ENCODE results near the gene PLEKHG5. TPM values are rescaled to one million over a fixed set of nuclear protein-coding genes. Genes with fewer than 3 reads are reported as not detected.

Gene PLEKHG5
- total RNA-seq, 2 donors from 2014 or later = 2.8 to 3.9 TPM

GRCh38 chr1:6490181-6491080 lies 1.0 kb downstream of the PLEKHG5 start:
- peak; percentile 75 for DNase-seq (ENCODE audit: low spot score in 2 of 2)
- no peaks in the 10 kb centered on the region for H3K36me3 Mint-ChIP-seq
- H3K9me3 Mint-ChIP-seq = no peaks in the 10 kb centered on the region
- ATAC-seq = peak; percentile 70 to 72
- H3K27ac Mint-ChIP-seq = peak overlapping the region; percentile 63 to 93

- H3K9me3 Mint-ChIP-seq = no peaks in the 10 kb centered on the region
- peak overlapping the region; percentile 63 to 81 for H3K27ac Mint-ChIP-seq
- peak; percentile 73 to 80 for ATAC-seq
- H3K36me3 Mint-ChIP-seq = no peaks in the 10 kb centered on the region
- peak; percentile 83 to 91 for DNase-seq (ENCODE audit: low spot score in 2 of 2)
Measured at GRCh38 chr1:6489799-6490180, 1.7 kb downstream of the PLEKHG5 start.

GRCh38 chr1:6489383-6489765 lies 2.1 kb downstream of the PLEKHG5 start:
- Mint-ChIP-seq H3K36me3 (no peaks in the 10 kb centered on the region), H3K27ac (no peak overlapping the region), H3K9me3 (no peaks in the 10 kb centered on the region)
- no peak for DNase-seq (ENCODE audit: low spot score in 2 of 2)
- ATAC-seq = no peak

- DNase-seq (ENCODE audit: low spot score in 2 of 2) (no peak), ATAC-seq (no peak)
- H3K36me3 Mint-ChIP-seq = no peaks in the 10 kb centered on the region
- no peak overlapping the region for H3K27ac Mint-ChIP-seq
- no peaks in the 10 kb centered on the region for H3K9me3 Mint-ChIP-seq
Measured at GRCh38 chr1:6488602-6489382, 2.7 kb downstream of the PLEKHG5 start.

GRCh38 chr1:6487804-6488484 lies 3.5 kb downstream of the PLEKHG5 start:
- Mint-ChIP-seq H3K36me3 (no peaks in the 10 kb centered on the region), H3K9me3 (no peaks in the 10 kb centered on the region), H3K27ac (no peak overlapping the region)
- ATAC-seq (no peak), DNase-seq (ENCODE audit: low spot score in 2 of 2) (no peak)

- no peaks in the 10 kb centered on the region for H3K9me3 Mint-ChIP-seq
- H3K36me3 Mint-ChIP-seq = no peaks in the 10 kb centered on the region
- H3K27ac Mint-ChIP-seq = no peak overlapping the region
- ATAC-seq = peak; percentile 61 to 75
- DNase-seq (ENCODE audit: low spot score in 2 of 2) = peak; percentile 76 to 92
Measured at GRCh38 chr1:6486433-6487011, 4.9 kb downstream of the PLEKHG5 start.

- H3K27ac Mint-ChIP-seq = no peak overlapping the region
- no peak for ATAC-seq
Measured at GRCh38 chr1:6485168-6486101, 6.0 kb downstream of the PLEKHG5 start.

GRCh38 chr1:6484826-6485167 lies 6.7 kb downstream of the PLEKHG5 start:
- H3K27ac Mint-ChIP-seq = no peak overlapping the region
- H3K9me3 Mint-ChIP-seq = no peaks in the 10 kb centered on the region
- no peak for ATAC-seq

More at GRCh38 chr1:6485168-6486101, 6.0 kb downstream of the PLEKHG5 start:
- Mint-ChIP-seq H3K9me3 (no peaks in the 10 kb centered on the region), H3K36me3 (no peaks in the 10 kb centered on the region)
- DNase-seq (ENCODE audit: low spot score in 2 of 2) = no peak

GRCh38 chr1:6483761-6484117 lies 7.7 kb downstream of the PLEKHG5 start:
- Mint-ChIP-seq H3K36me3 (no peaks in the 10 kb centered on the region), H3K9me3 (no peaks in the 10 kb centered on the region), H3K27ac (no peak overlapping the region)
- DNase-seq (ENCODE audit: low spot score in 2 of 2) (no peak), ATAC-seq (no peak)

More at GRCh38 chr1:6484826-6485167, 6.7 kb downstream of the PLEKHG5 start:
- DNase-seq (ENCODE audit: low spot score in 2 of 2) = no peak
- no peaks in the 10 kb centered on the region for H3K36me3 Mint-ChIP-seq

GRCh38 chr1:6483017-6483760 lies 8.3 kb downstream of the PLEKHG5 start:
- ATAC-seq (no peak), DNase-seq (ENCODE audit: low spot score in 2 of 2) (no peak)
- H3K27ac Mint-ChIP-seq = no peak overlapping the region
- H3K36me3 Mint-ChIP-seq = no peaks in the 10 kb centered on the region
- H3K9me3 Mint-ChIP-seq = no peaks in the 10 kb centered on the region

GRCh38 chr1:6481820-6482219 lies 9.6 kb downstream of the PLEKHG5 start:
- Mint-ChIP-seq H3K36me3 (no peaks in the 10 kb centered on the region), H3K9me3 (no peaks in the 10 kb centered on the region), H3K27ac (peak overlapping the region in 1 of 2 donors; percentile 75)
- no peak for ATAC-seq
- DNase-seq (ENCODE audit: low spot score in 2 of 2) = no peak

GRCh38 chr1:6477039-6477820 lies 14.2 kb downstream of the PLEKHG5 start:
- Mint-ChIP-seq H3K27ac (no peak overlapping the region), H3K36me3 (no peaks in the 10 kb centered on the region), H3K9me3 (no peaks in the 10 kb centered on the region)
- no peak for ATAC-seq
- DNase-seq (ENCODE audit: low spot score in 2 of 2) = no peak

GRCh38 chr1:6476483-6476882 lies 15.0 kb downstream of the PLEKHG5 start:
- Mint-ChIP-seq H3K36me3 (no peaks in the 10 kb centered on the region), H3K9me3 (no peaks in the 10 kb centered on the region), H3K27ac (no peak overlapping the region)
- ATAC-seq = no peak
- no peak for DNase-seq (ENCODE audit: low spot score in 2 of 2)

- ATAC-seq = peak; percentile 89 to 95
- DNase-seq (ENCODE audit: low spot score in 2 of 2) = peak; percentile 77 to 85
- Mint-ChIP-seq H3K9me3 (no peaks in the 10 kb centered on the region), H3K27ac (no peak overlapping the region), H3K36me3 (no peaks in the 10 kb centered on the region)
Measured at GRCh38 chr1:6475381-6476133, 15.9 kb downstream of the PLEKHG5 start.
